HepG2 (cell line): ENCODE results near the gene HABP4. TPM values are rescaled to one million over a fixed set of nuclear protein-coding genes. Genes with fewer than 3 reads are reported as not detected.

Experiments used
- ARHGAP35 ChIP-seq: sonication (generic); formaldehyde crosslinking; IDR thresholded peaks from 2 replicates; pipeline ENCODE4 v1.9.0; 2022; ENCODE audit warnings: mild to moderate bottlenecking, inconsistent platforms, moderate library complexity, missing genetic modification reagents, borderline replicate concordance
- ATF1 ChIP-seq: IDR thresholded peaks from 2 replicates; pipeline ENCODE4 v1.6.1; 2016; ENCODE audit warnings: mild to moderate bottlenecking, control low read depth
- ATF4 ChIP-seq, 2 experiments: fragments of 450-650 bp in 1 of 2; sonication (generic) in 1 of 2; formaldehyde crosslinking; IDR thresholded peaks; 2 replicates each; pipeline versions ENCODE4 v1.5.0 to v1.8.0; 2020 to 2022; ENCODE audit warnings: mild to moderate bottlenecking in 1 of 2, missing genetic modification reagents in 1 of 2
- BCL6 ChIP-seq: IDR thresholded peaks from 2 replicates; pipeline ENCODE4 v1.6.1; 2016; ENCODE audit warnings: missing genetic modification reagents, missing compliant biosample characterization
- FOXP1 ChIP-seq, 2 experiments: fragments of 450-650 bp in 1 of 2; IDR thresholded peaks; 2 replicates each; pipeline ENCODE4 v1.6.1; 2017 to 2018; ENCODE audit warnings: antibody characterized with exemption in 1 of 2
- NFE2L2 ChIP-seq: fragments of 150-350 bp; IDR thresholded peaks from 2 replicates; pipeline ENCODE4 v1.6.1; 2014; ENCODE audit warnings: low read length
- NKX3-1 ChIP-seq: sonication (generic); formaldehyde crosslinking; IDR thresholded peaks from 2 replicates; pipeline ENCODE4 v1.5.0; 2020; ENCODE audit warnings: missing genetic modification reagents
- SIN3A ChIP-seq: IDR thresholded peaks from 2 replicates; pipeline ENCODE4 v1.6.1; 2011; ENCODE audit warnings: low read depth, mild to moderate bottlenecking, control low read depth, low read length, borderline replicate concordance
- SNAPC5 ChIP-seq: sonication (generic); formaldehyde crosslinking; IDR thresholded peaks from 2 replicates; pipeline ENCODE4 v1.8.1; 2023; ENCODE audit warnings: mild to moderate bottlenecking, missing genetic modification reagents, borderline replicate concordance
- SOX6 ChIP-seq, 2 experiments: fragments of 450-650 bp in 1 of 2; sonication (generic) in 1 of 2; formaldehyde crosslinking in 1 of 2; IDR thresholded peaks; 2 replicates each; pipeline versions ENCODE4 v1.4.0 to v1.6.1; 2017 to 2020; ENCODE audit warnings: antibody characterized with exemption in 1 of 2, mild to moderate bottlenecking in 1 of 2, missing genetic modification reagents in 1 of 2
- TCF7 ChIP-seq: sonication (generic); IDR thresholded peaks from 2 replicates; pipeline ENCODE4 v1.6.1; 2016; ENCODE audit warnings: antibody characterized with exemption, low read depth
- TRAFD1 ChIP-seq: sonication (generic); formaldehyde crosslinking; IDR thresholded peaks from 2 replicates; pipeline ENCODE4 v1.5.1; 2020; ENCODE audit warnings: missing genetic modification reagents, mild to moderate bottlenecking, borderline replicate concordance
- UBTF ChIP-seq: sonication (generic); formaldehyde crosslinking; IDR thresholded peaks from 2 replicates; pipeline ENCODE4 v1.4.0; 2020; ENCODE audit warnings: mild to moderate bottlenecking, missing genetic modification reagents
- ZNF557 ChIP-seq: sonication (generic); formaldehyde crosslinking; IDR thresholded peaks from 2 replicates; pipeline ENCODE4 v1.4.0; 2020; ENCODE audit warnings: missing genetic modification reagents
- ZNF674 ChIP-seq: sonication (generic); formaldehyde crosslinking; IDR thresholded peaks from 2 replicates; pipeline ENCODE4 v1.5.0; 2020; ENCODE audit warnings: low read depth, mild to moderate bottlenecking, missing genetic modification reagents
- ZNF703 ChIP-seq: sonication (generic); formaldehyde crosslinking; IDR thresholded peaks from 2 replicates; pipeline ENCODE4 v1.5.1; 2020; ENCODE audit warnings: missing genetic modification reagents, mild to moderate bottlenecking, moderate library complexity, borderline replicate concordance
- ZNF83 ChIP-seq: sonication (generic); formaldehyde crosslinking; IDR thresholded peaks from 2 replicates; pipeline ENCODE4 v1.4.0; 2020; ENCODE audit warnings: missing genetic modification reagents, mild to moderate bottlenecking, borderline replicate concordance
- polyA plus RNA-seq, 8 experiments: library from polyadenylated mRNA; depleted of rRNA in 3 of 8; stranded (reverse) in 7 of 8; unstranded in 1 of 8; fragments of >200 nt; fragmentation: Illumina TruSeq in 4 of 8; extraction: Trizol in 4 of 8; gene quantifications; 2 replicates each; pipeline versions ENCODE4 v1.2.1 to v1.2.3, GENCODE V29; 2011 to 2016; ENCODE audit warnings: low read depth in 4 of 8, missing spikeins in 1 of 8, mixed read lengths in 1 of 8; ENCODE audit not compliant: insufficient read depth in 1 of 8
- total RNA-seq, 5 experiments: library from RNA; depleted of rRNA; stranded (reverse); fragments of >200 nt; fragmentation: Illumina TruSeq; extraction: Trizol; gene quantifications; 2 replicates each; pipeline ENCODE4 v1.2.3, GENCODE V29; 2016; ENCODE audit warnings: low read depth in 1 of 5

Gene HABP4
- total and polyA plus RNA-seq, 2 of the 13 experiments (the other 11 are each of a cell fraction or from before 2014, with no cell fraction given) = 14.3 to 26.6 TPM

GRCh38 chr9:96491079-96491879 lies 41.3 kb downstream of the HABP4 start (continued):
- TF ChIP-seq TRAFD1 (CRISPR knock-in tag) = no peak
- peak; percentile 69; the same call in 1 of the 2 replicates for TF ChIP-seq ZNF83
- TF ChIP-seq BCL6 (CRISPR knock-in tag) = peak; percentile 95
- peak; percentile 69 for TF ChIP-seq NKX3-1 (CRISPR knock-in tag)
- TF ChIP-seq ATF4 (CRISPR knock-in tag; IDR thresholded peaks at IDR 0.05) = peak in 1 of 2 experiments; percentile 70; a peak in 2 of 4 replicates
- no peak; the same call in 1 of the 2 replicates for TF ChIP-seq SNAPC5 (CRISPR knock-in tag)
- no peak for TF ChIP-seq ARHGAP35 (CRISPR knock-in tag)
- no peak for TF ChIP-seq ZNF703 (CRISPR knock-in tag)
- 0 out of 2 replicates have a peak, but pooled peaks have one; percentile 62 for TF ChIP-seq SIN3A
- 0 out of 2 replicates have a peak, but pooled peaks have one; percentile 77 for TF ChIP-seq ZNF557 (CRISPR knock-in tag)
- peak; percentile 56; the same call in 1 of the 2 replicates for TF ChIP-seq FOXP1 (IDR thresholded peaks at IDR 0.05)
- TF ChIP-seq FOXP1 (CRISPR knock-in tag; IDR thresholded peaks at IDR 0.05) = peak; percentile 77
- TF ChIP-seq UBTF (CRISPR knock-in tag) = peak; percentile 33
- TF ChIP-seq ATF1 (CRISPR knock-in tag) = peak; percentile 68; the same call in 1 of the 2 replicates
- TF ChIP-seq TCF7 = peak; percentile 98
- TF ChIP-seq ZNF674 (CRISPR knock-in tag) = no peak
- TF ChIP-seq SOX6 (IDR thresholded peaks at IDR 0.05) = no peak
- peak; percentile 90 for TF ChIP-seq SOX6 (CRISPR knock-in tag; IDR thresholded peaks at IDR 0.05)
- TF ChIP-seq NFE2L2 = no peak
